Measurements from ENCODE around the gene SIX1.

SIX1 gene

DNA sequence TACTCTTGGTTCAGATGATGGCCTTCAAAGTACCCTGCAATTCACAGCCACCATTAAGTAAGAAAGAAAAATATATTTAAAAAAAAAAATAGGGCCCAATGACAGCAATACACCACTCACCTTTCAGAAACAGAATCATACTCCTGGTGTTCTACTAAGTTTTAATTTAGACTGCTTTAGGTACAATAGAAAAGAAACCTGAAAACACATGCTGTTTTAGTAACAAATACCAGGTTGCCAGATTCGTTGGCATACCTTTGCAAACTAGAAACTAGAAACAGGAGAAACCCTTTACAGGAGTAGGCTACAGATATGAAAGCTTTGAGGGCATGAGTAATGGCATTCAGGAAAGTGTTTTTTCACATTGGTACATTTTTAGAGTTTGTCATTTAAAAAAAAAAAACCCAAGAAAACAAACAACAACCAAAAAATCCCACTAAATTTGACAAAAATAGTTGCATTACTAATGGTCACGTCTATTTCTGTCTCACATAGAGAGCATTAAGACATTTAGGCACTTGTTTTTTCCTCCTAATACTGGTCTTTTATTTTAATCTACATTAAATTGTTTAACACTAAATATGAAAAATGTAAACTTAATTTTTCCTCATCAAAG, 4.0 kb downstream of the SIX1 start:
- intact Hi-C loops (cut with DNase I): no loop called here
- no peak for DNase-seq

DNA sequence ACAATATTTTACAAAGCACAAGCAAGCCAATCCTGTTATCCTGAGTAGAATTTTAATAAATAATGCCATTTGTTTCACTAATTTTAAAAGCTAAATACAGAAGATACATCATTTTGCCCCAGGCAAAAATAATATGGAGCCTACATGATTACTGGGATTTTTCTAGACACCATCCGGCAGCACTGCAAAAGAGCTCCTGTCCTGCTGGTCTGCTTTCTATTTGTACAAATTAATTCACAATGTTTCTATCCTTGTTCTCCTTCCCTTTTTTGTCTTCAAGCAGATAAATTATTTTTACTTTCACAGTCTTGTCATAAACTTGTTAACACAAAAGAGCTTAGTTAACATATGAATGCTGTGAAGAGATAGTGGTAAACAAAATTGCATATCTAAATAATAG, 4.6 kb downstream of the SIX1 start:
- no peak for DNase-seq
- intact Hi-C loops (cut with DNase I): no loop called here

DNA sequence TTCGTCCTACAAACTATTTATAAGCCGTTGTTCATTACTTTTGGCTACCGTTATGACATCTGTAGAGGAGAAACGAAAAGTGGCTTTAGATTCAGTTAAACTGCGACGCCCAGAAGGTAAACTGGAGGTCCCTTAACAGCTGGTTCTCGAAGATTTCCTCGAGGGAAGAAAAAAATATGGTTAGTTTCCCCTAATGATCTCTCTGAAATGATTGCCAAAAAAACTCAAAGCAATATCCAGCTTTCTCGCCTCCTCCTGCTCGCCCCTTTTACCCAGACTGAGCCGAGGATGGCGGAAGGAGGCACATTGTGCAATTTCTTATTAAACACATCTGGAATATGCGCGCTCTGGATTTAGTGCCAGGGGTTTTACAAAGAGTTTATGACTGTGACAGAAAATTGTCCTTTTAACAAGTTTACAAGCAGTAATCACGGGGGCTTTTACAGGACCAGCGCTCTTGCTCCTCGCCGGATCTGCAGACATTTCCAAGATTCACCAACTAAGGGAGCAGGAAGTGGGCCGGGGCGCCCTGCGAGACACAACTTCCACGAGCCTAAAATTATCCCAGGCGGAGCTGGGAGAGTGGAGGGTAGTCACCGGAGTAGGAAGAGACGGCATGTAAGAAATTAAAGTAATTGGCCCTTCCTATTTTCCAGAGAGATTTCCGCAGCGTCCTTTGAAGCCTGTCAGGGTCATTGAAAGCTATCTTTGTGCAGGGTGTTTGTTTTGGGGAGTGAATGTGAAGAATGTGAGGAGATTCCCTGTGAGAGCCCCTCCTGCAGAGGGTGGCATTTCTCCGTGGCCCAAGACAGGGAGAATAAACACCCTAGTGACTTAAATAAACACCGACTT, 5.6 kb downstream of the SIX1 start:
- no peak for DNase-seq
- intact Hi-C loops (cut with DNase I): no loop called here

DNA sequence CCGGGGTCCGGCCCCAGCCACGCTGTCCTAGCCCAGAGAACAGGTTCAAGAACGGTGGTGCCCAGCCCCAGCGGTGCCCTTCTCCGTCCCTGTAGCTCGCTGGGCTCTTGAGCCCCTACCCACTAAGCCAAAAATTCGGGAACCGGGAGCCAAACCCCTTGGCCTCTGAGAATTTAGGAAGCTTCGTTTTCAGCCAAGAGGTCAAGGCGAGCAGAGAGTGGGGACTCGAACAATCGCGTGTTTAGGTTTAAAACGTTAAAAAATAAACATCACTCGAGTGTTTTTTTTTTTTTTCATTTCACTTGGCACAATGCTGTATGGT, 6.2 kb downstream of the SIX1 start:
- intact Hi-C loops (cut with DNase I): no loop called here
- DNase-seq: no peak

DNA sequence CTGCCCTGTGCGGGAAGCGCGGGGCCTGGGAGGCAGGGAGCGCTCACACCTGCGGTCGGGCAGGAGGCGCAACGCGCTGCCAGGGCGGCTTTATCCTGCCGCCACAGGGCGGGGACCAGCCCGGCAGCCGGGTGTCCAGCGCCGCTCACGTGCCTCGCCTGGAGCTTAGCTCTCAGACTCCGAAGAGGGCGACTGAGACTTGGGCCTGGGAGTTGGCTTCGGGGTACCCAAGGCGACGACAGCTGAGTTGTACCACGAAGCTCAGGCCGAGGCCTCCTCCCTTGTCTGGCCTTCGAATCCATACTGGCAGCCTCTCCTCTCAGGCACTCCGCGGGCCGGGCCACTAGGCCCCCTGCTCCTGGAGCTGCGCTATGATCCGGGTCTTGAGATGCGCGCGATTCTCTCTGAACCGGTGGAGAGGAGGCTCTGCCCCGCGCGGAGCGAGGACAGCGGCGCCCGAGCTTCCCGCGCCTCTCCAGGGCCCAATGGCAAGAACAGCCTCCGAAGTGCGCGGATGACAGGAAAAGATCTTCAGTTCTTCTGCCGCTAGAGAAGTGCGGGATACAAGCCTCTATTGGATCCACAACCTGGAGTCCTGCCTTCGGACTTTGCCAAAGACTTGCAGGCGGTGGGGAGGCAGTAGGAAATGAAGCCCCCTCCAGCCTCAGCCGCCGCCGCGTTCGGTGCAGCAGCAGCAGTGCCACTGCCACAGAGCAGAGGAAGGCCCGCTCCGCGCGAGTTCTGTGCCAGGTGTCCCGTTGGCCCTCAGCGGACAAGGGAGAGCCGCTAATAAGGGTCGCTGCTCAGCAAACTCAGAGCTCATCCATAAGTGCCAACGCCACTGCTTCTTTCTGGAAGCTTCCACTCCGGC, 6.8 kb downstream of the SIX1 start:
- DNase-seq: no peak
- intact Hi-C loops (cut with DNase I): no loop called here

DNA sequence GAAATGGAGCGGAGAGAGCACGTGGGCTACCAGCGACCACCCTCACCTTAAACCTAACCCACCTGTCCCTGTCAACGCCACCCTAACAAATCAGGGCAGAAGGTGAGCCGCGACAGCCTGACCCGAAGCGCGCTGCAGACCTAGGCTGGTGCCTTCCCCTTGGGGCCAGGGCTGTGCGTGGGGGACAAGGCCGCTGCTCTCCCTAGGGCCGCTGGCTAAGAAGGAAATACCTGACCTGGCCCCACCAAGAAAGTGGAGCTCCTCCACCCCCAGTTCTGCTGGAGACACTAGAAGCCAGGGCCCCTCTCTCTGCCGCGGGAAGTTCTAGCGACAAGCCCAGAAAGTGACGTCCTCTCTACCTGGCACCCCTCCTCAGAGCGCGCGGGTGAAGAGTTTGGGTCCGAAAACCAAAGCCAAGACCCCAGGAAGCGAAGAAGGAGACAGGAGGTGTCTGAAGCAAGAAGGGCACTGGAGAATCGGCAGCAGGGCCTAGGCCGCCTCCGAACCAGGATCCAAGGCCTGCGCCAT, 7.5 kb downstream of the SIX1 start:
- intact Hi-C loops (cut with DNase I): no loop called here
- DNase-seq: no peak

DNA sequence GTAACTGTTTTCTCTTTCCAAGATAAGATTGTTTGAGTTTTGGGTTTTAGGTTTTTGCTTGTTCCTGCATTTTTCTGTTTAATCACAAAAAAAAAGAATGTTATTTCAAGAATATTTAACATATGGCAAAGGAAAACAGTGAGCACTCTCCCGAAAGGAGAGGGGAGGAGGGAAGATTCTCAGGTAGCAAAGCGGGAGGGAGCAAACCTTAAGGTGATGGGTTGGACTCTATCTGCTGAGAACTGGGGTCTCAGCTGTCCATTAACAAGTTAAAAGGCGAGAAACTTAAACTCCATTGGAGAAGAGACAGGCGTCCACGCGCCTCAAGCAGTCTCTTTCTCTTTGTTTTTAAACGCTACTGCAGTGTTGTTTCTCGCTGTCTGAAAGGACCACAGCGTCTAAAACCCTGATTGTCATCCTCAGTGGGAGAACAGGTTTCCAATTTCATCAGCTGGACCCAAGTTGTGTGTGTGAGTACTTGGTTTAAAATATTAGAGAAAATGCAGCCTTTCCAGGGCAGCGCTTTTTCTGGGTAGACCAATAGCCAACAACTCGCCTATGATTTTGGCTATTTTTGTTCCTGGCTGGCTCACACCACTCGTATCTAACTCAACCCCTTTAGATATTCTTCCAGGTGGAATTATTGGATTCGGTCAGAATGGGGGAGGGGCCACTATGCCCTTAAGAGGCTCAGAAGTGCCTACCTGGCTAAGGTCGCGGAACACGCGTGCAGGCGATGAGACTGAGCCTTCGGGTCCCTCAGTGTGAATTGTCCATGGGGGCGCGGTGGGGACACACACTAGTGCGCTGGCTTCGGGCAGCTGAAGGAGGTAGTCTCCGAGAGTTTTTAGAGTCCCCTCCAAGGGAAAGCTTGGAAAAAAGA, 8.2 kb downstream of the SIX1 start:
- DNase-seq: no peak
- intact Hi-C loops (cut with DNase I): no loop called here

DNA sequence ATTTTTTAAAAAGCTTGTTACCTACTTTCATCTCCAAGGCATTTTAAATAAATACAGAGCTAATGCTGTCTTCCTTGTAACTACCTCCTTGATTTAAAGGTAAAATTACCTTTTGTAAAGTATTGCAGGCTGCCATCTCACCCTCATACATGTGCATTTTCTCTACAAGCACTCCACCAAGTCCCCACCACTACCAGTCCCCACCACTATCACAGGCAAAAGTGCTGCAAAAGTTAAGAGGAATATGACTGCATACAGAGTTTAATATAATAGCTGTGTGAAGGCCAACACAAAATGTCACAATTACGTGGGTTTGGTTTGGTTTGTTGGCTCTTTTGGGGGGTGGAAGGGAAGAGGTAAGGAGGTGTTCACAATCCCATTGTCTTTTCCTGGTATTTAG, 9.6 kb downstream of the SIX1 start:
- intact Hi-C loops (cut with DNase I): no loop called here
- DNase-seq: no peak

DNA sequence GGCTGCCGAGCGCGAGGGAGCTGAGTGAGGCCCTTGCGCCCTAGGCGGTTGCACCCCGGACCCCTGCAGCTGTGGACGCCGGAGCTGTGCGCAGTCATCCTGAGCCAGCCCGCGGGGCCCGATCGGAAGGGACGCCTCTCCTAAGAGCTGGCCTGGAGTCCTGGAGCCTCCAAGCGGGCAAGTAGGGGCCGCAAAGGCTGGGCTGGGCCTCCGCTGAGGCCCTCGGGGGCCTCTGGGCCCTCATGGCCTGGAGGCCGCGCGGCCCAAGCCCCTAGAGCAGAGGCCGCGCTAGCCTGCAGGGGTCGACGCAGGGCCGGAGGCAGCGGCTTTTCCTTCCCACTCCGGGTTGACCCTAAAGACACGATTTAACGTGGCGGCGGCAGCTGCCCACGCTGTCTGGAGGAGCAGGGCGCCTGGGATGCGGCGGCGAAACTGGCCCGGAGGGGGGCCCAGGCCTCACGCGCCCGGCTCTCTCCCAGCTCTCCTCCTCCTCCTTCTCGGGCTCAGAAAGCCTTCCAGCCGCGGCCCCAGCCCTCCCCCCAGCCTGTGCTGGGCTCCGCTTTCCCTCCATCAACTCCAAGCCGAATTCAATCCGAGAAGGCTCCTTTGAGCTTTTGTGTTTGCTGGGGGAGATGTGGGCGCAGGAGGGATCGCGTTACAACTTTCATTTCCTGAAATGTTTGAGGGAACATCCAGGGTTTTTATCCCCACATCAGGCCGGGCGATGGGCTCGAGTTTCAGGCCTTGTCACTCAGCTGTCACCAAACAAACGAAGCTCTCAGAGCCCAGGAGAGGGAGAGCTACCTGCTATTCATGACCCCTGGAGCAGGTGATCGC, 11.6 kb downstream of the SIX1 start:
- intact Hi-C loops (cut with DNase I): no loop called here
- no peak for DNase-seq

DNA sequence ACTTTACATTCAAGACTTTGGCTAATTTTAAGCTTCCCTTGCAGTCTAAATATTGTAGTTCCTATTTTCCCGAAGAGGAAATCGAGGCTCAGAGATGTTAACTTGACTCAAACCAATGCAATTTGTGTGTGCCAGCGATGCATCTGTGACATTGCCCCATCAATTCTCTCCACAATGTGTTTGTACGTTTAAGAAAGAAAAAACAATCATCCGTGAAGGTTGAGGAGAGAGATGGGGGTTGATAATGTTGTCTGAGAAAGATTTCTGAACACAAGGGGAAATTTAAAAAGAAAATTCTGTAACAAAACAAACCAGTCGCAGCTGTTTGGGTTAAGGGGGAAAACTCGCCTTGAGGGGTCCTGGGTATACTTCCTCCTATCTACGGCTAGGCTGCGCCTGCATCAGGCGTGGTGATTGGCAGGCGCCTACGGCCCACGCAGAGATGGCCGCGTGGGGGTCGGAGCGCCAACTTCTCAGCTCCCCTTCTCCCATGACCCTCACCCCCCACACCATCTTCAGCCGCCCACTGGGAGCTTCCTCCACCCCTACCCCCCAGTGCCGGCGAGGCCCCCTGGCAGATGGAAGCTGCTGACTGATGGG, 12.3 kb downstream of the SIX1 start:
- intact Hi-C loops (cut with DNase I): no loop called here

DNA sequence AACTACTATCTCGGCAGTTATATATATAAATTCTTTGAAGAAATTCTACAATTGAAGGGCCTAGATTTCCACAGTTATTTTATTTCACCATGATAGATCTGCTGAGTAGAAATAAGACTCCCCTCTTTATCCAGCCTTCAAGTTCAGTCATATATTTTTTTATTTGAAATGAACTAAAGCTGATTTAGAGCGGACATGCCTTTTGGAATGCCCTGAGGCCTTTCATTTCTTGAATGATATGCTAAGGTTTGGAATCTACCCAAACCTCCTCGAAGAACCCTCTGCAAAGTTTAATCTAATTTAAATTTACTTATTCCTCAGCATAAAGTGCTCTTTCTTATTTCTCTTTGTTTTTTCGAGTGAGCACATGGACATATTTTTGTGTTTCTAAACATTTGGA, 15.1 kb downstream of the SIX1 start:
- intact Hi-C loops (cut with DNase I): no loop called here
- no peak for DNase-seq

More for the DNA sequence above, 12.3 kb downstream of the SIX1 start:
- no peak for DNase-seq

DNA sequence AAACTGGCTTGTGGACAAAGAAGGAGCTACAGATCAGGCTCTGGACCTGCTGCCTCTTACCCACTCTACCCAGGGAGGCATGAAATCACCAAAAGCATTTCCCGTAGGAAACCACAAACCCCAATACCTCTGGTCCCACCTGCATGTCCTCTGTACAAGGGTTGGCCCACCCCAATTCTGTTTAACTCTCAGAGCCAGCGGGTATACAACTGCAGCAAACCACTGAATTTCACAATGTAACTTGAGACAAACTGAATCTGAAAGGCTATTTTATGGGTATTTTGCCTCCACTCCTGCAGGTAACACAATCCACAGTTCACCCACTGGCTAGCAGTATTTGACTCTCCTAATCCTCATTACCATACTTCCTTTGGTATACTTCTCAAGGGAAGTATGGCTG, 16.5 kb downstream of the SIX1 start:
- intact Hi-C loops (cut with DNase I): no loop called here
- no peak for DNase-seq

DNA sequence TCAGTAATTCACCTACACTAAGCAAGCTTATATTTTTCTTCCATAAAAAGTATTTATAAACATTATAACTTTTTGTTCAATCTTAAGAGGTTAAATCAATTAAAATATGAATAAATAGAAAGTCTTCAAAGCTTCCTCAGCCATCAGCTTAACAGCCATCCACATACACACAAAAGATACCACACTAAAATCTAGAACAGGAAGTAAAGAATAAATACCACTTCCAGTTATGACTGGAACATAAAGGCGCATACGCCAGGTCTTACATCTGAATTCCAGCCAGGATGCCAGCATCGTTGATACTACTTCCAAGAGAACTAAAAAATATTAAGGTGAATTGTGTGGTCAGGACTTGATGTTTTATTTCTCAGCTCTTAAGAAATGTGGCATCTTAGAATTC, 17.0 kb downstream of the SIX1 start:
- DNase-seq: no peak

DNA sequence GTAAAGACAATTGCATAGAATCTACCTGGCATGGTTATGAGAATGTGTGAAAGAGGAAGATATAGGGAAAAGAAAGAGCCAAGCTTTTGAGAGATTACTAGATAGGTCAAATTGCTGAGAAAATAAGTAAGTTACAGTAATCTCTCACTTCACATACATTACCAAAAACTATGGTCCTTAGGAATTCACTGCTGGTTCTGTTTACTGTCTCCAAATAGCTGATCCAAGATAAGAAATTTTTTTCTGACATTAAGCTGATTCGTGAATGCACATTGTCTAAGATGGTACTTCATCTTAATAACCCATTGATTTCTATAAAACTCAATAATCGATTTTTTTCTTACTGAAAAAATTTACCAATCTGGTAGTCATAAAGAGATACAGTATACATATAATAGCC, 17.4 kb downstream of the SIX1 start:
- DNase-seq: no peak
- intact Hi-C loops (cut with DNase I): no loop called here

More for the DNA sequence above, 17.0 kb downstream of the SIX1 start:
- intact Hi-C loops (cut with DNase I): no loop called here

DNA sequence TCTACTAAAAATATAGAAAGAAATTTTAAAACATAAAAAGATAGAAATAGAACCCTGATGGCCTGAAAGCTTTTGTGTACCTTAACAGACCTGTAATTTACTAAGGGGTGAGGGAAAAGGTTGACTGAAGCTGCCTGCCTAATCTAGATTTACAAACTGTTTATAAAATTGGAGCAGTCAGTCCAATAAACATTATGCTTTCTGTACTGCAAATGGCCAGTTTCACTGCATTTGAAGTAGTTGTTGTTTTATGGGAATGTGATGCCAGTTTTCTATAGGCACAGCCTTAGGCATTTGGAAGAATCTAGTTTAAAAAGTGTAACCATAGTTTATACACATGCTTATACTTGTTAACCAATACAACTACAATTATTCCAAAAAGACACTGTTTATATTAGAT, 19.1 kb downstream of the SIX1 start:
- intact Hi-C loops (cut with DNase I): no loop called here
- no peak for DNase-seq

DNA sequence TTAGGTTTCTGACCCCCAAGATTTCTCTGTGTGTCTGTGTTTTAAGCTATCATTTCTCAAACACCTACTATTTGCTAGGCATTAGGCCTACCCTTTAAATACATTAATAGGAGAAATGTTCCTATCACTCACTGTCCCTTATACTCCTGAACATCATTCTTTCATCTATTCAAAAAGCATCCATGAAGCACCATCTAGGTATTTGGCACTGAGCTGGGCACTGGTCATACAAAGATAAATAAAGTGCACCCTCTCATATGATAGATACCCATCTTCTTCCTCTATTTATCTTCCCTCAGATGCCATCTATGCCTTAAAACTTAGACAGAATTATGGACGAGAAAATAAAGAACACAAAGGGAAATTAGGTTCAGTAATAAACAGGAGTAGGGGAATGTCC, 20.4 kb downstream of the SIX1 start:
- no peak for DNase-seq
- intact Hi-C loops (cut with DNase I): loop anchor here (2.0 to 10.0 kb wide), 2 partner anchors 396 to 624 kb away; no protein-coding TSS in a partner anchor

DNA sequence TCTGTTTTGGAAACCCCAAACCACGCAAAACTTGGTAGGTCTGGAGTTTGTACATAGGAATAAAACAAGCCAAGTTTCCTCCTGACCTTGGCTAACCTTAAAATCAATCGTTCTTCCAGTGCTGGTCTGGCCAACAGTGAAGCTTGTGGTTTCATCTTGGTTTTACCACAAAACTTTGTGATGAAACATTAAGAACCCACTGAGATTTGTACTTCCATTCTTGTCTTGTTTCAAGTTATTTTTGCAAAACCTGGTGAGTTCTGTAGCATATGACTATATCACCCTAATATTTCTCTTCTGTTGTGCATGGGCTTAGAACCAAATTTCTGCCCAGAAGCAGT, 26.4 kb downstream of the SIX1 start:
- no peak for DNase-seq
- intact Hi-C loops (cut with DNase I): loop anchor here (10.0 kb wide), 1 partner anchor 402 kb away; no protein-coding TSS in a partner anchor

All from head of caudate nucleus (tissue), 42 donors.